ENCODE results near the gene SIT1.

GRCh38 chr9:35646153-35646532 is 4.6 kb downstream of the SIT1 start:
- TF ChIP-seq, protein P1, sequence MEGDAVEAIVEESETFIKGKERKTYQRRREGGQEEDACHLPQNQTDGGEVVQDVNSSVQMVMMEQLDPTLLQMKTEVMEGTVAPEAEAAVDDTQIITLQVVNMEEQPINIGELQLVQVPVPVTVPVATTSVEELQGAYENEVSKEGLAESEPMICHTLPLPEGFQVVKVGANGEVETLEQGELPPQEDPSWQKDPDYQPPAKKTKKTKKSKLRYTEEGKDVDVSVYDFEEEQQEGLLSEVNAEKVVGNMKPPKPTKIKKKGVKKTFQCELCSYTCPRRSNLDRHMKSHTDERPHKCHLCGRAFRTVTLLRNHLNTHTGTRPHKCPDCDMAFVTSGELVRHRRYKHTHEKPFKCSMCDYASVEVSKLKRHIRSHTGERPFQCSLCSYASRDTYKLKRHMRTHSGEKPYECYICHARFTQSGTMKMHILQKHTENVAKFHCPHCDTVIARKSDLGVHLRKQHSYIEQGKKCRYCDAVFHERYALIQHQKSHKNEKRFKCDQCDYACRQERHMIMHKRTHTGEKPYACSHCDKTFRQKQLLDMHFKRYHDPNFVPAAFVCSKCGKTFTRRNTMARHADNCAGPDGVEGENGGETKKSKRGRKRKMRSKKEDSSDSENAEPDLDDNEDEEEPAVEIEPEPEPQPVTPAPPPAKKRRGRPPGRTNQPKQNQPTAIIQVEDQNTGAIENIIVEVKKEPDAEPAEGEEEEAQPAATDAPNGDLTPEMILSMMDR (IDR thresholded peaks at IDR 0.05): no peak
- TF ChIP-seq POLR2A (IDR thresholded peaks at IDR 0.05): no peak

Measured in lower leg skin (tissue), 3 donors.